HepG2 (cell line): ENCODE data around the gene SPRED2.
"Not testable (repeated sequence)": the region's sequence is repeated elsewhere in the genome, so short reads cannot be mapped to it uniquely, and the experiment has no call there.

Experiments used
- BHLHE40 ChIP-seq: IDR thresholded peaks from 2 replicates; pipeline ENCODE4 v1.6.1; 2011; ENCODE audit warnings: low read length, improper control_type of control experiment
- EZH2 ChIP-seq: conservative IDR thresholded peaks from 2 replicates; pipeline ENCODE4 v1.6.1; 2012; ENCODE audit warnings: mild to moderate bottlenecking, low read depth, low read length, moderate library complexity
- KAT2B ChIP-seq: fragments of 150-350 bp; IDR thresholded peaks from 2 replicates; pipeline ENCODE4 v1.6.1; 2014; ENCODE audit warnings: low read depth, low read length, borderline replicate concordance
- POLR2AphosphoS2 ChIP-seq: IDR thresholded peaks from 2 replicates; pipeline ENCODE4 v1.6.1; 2011; ENCODE audit warnings: low read depth, low read length, improper control_type of control experiment
- ZKSCAN8 ChIP-seq: IDR thresholded peaks from 2 replicates; pipeline ENCODE4 v1.6.1; 2016; ENCODE audit warnings: borderline replicate concordance, missing genetic modification reagents, missing compliant biosample characterization

DNA sequence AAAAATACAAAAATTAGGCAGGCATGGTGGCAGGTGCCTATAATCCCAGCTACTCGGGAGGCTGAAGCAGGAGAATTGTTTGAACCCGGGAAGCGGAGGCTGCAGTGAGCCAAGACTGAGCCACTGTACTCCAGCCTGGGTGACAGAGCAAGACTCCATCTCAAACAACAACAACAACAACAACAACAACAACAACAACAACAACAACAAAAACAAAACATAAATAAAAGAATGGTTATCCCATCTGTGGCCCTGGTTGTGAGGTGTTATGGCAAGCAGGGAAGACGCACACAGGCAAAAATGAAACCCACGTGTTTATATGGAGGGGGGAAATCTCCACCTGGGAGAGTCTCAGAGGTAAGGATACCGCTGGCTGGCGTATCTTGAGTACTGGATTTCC lies 115.0 kb downstream of the SPRED2 start:
- not testable (repeated sequence) for TF ChIP-seq POLR2AphosphoS2, BHLHE40, ZKSCAN8, KAT2B, EZH2
